ENCODE results near the gene MPRIP.

MPRIP gene

DNA sequence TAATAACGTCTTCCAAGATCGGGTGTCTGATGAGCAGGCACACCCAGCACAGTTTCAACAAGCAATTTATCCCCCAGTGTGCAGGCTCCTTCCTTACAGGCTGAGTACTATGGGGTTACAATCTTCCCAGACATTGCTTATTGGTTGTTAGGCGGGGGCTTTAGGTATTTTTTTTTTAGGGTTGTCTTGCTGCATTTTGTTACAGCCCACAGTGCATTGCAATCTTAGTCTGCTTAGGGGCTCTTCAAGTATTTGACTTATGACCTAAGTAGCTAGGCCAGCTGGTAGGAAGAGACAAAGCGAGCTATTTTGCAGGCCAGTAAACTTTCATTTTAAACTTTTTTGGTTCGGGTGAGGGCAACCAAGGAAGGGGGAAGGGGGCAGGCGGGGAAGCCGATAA, 158.1 kb downstream of the MPRIP start:
- DNase-seq, result no peak

DNA sequence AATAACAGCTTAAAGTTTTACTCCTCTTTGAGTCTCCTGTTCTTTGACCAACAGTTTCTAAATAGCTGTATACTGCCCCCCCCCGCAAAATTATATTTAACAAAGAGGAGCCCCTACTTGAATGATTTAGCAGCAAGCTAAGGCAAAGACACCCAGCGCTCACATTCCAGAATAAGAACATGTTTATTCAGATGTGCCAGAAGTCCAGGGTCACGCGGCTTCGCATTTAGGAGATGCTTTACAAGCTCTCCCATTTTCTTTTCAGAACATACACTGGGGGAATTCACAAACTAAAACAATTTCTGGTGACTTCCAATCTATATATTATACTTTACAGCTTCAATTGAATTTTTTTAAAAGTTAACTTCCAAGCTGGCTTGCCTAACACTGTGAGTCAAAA, 158.6 kb downstream of the MPRIP start:
- DNase-seq, result no peak

DNA sequence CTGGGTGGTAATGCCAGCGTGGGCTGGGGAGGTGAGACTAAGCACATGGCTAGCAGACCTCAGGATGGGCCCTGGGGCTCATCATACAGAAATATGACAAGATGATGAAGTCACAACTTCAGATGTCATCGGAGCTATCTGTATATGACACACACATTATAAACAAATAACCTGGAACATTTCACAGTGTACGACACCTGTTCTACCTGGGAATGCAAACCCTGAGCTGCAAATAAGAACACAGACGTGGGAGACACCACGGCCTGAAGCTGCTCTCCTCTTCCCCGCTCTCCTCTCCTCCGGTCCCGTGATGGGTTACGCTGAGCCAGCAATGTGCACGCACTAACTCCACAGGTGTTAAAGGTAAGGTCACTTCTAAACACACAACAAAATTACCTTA, 159.0 kb downstream of the MPRIP start:
- DNase-seq, result no peak

DNA sequence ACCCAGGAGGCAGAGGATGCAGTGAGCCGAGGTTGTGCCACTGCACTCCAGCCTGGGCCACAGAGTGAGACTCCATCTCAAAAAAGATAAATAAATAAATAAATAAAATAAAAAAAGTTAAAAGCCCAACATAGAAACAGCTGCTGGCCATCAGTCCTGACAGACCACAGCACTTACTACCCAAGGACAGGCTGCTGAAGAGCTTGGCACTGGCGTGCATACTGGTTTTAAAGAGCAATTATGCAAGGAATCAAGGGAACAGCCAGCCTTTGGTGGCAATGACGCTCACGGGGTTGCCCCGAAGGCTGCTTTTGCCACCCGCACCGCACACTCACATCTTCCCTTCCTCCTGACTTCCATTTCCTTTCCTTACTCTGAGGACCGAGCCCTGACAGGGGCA, 159.7 kb downstream of the MPRIP start:
- DNase-seq, result no peak

DNA sequence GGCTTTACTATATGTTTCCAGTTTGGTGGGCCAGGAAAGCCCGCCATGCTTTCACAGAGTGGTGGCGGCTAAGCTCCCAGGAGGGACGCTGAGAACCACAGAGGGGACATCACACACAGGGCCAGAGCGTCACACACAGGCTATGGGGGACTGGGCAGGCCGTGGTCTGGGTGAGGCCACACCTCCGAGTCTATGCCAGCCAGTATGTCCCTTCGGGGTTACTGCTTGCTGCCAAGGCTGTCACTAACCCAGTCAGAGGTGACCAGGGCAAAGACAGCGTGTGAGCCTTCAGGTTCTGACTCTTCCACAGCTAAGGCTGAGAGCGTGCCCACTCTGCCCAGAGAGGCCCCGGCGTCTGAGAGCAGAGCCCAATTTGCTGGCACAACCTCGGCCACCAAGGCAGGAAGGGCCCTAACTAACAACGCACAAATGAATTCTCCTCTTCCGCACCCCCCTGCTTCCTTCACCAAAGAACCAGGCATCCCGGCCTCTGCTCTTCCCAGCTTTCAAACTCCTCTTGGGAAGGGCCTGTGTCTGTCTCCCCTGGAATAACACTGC, 161.0 kb downstream of the MPRIP start:
- DNase-seq, result no peak

DNA sequence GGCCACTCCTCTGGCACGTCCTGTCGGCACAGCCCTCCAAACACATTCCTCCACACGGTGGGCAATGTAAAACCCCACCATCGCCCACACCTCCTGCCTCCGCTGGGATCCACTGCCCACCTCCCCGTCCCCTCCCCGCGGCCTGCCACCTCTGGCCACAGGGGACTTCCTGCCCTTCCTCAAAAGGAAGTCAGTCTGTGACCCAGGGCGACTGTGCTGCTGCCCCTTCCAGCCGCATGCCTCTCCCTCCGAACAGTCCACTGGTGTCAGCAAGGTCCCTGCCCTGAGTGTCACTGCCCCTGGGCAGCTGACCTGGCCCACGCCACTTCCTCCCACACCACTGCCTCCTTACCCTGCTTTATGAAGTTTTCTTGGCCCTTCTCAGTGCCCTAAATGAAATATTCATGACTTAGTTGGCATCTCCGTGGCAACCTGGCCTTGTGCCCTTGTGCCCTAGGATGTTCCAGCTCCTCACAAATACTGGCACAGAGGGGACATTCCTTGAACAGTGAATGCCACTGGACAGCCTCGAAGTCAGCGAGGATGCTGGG, 161.9 kb downstream of the MPRIP start:
- no peak for DNase-seq

DNA sequence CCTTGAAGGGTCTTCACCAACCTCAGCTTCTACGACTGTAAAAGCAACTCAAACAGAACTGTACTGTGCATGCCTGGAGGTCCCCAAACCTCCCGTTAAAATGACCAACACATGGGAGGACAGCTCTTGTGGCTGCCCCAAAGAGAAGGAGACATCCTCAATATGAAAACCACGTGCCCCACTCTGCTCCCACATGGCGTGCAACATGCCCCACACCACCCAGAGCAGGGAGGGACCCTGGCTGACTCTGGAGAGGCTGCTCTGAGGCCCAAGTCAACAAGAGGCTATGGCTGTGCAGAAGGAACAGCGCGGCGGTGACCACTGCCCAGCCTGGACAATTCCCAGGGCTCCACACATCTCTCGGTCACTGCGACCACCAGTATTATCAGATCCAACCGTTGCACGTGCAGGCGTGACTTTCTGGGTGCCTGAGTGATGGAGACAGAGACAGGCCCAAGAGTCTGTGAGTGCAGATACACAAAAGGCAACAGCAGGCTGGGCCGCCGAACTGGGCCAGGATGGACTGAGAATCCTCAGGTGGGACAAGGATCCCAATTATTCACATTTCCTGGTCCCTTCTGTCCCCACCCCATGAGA, 162.5 kb downstream of the MPRIP start:
- DNase-seq, result no peak

DNA sequence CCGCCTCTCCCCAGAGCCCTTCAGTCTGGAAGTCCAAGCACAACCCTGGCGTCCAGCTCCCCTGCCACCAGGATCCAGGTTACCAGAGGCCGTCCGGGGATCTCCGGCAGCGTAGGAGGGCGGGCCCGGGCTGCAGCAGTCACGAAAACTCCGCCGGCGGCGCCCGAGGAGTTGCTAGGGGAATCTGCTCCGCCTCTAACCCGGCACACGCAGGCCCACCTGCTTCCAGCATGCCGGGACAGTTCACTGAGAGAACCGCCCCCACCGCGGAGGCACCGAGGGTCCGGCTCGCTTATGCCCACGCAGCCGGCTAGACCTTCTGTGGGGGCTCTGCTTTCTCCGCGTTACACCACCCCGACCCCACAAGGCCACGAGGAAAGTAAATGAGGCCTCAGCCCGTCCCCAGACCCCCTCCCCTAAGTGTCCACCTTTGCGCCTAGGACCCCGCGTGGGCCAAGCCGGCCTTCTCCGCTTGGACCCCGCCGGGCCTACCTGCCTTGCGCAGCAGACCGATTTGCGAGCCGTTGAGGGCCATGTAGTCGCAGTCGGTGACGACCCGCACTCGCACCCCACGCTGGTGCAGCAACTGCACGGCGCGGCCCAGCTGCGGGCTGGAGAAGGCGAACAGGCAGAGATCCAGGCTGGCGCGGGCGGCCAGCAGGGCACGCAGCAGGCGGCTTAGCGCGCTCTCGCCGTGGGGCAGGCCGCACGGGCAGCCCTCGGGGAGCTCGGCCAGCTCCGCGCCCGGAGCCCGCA, 163.3 kb downstream of the MPRIP start:
- DNase-seq, result peak; percentile 58

DNA sequence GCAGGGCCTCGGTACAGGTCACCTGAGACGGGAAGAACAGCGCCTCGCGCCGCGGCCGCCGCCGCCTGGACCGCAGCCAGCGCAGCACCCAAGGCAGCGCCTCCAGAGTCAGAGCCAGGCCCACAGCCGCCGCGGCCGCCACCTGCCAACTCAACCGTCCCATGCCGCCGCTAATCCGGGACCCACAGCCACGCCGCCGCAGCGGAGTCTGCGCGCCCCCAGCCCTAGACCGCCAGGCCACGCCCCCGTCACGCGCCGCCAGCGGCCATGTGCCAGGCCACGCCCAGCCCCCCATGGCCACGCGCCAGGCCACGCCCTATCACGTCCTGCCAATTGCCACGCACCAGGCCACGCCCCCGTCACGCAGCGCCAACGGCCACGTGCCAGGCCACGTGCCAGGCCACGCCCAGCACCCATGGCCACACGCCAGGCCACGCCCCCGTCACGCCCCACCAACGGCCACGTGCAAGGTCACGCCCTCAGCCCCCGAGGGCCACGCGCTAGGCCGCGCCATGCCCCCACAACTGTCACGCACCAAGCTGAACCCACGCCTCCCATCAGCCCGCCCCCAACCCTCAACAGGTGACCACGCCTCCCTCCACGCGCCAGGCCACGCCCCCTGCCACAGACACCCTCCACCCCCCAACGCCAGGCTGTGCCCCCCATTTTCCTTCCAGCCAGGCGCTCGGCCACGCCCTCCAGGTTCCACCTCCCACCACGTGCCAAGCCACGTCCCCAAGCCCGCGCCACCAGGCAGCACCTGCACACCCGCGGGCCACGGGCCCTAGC, 164.1 kb downstream of the MPRIP start, which contains the start of gene PLD6:
TSS of gene PLD6 (minus strand) at position 210 of the 789 bp plus-strand sequence. CDS start at position 163, 47 bp downstream.
- peak; percentile 84 for DNase-seq

DNA sequence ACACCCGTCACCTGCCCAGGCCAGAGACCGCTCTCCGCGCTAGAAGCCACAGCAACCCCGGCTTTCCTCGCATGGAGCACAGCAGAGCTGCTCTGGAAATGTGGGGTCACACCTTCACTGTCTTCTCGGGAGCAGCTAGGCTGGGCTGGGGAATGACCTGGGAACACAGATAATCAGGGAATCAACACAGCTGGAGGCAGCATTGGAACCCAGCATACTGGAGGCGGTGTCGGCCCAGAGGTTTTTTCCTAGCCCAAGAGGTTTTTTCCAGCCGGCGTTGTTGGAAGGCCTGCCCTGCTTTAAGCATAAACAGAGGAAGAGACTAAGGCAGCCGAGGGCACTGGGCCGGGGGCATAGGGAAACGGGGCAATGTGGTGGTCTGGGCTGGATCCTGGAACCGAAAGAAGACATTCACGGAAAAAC, 164.7 kb downstream of the MPRIP start:
- DNase-seq, result no peak

DNA sequence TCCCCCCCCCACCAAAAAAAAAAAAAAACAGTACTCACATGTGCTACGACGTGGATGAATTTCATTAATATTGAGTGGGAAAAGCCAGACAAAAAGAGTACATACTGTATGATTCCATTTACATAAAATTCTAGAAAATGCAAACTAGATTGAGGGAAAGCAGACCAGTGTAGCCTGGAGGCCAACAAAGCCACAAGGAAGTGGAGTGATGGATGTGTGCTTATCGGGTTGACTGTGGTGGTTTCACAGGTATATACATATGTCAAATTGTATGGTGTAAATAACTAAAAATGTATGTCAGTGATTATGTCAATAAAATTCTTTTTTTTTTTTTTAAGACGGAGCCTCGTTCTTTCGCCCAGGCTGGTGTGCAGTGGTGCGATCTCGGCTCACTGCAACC, 165.7 kb downstream of the MPRIP start:
- no peak for DNase-seq

DNA sequence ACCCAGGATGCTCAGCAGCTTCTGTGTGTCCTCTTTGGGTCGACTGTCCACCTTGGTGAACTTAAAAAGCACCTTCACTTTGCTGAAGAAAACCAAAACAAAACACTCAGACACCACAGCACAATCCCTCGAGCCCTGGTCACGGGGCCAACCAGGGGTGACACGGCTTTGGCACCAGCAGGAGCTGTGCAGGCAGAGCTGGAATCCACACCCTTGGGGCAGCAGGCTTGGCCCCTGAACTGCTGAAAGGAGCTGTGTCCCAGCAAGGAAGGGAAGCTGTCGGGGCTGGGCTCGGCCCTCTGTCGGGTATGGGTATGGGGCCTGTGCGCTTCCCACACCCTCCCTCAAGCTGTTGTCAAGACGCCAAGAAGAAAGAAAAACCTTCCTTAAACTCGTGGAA, 171.5 kb downstream of the MPRIP start:
- DNase-seq, result no peak

DNA sequence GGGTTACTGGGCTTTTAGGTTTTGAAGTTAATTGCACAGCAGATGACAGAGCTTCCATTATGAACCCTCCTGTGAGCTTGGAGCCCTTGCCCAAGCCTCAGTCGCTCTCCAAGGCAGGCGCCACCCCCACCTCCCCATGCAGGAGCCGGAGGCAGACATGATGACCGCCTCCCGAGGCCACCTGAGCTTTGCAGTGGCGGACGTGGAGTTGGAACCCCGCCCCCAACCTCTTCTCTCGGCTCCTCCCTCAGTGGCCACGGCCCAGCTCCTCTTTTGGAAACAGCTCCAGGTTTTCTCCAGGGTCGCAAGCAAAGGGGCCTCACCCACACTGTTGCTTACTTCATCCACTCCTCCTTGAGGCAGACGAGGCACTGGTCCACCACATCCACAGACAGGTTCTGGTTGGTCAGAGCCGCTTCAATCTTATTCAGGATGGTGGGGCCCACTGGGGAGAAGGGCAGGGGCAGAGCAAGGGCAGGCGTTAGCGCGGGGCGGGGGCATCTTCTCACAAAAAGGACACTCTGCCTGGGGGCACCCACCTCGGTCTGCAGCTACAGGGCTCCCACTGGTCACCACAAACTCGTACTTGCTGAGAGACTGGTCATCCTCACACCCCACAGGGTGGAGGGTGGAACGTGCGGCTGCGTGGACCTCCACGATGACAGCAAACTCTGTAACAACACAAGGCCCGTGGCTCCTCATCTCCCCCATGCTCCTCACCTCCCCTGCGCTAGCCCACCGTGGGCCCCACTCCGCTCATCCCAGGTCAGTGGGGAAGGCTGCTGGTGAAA, 172.6 kb downstream of the MPRIP start:
- DNase-seq, result no peak

DNA sequence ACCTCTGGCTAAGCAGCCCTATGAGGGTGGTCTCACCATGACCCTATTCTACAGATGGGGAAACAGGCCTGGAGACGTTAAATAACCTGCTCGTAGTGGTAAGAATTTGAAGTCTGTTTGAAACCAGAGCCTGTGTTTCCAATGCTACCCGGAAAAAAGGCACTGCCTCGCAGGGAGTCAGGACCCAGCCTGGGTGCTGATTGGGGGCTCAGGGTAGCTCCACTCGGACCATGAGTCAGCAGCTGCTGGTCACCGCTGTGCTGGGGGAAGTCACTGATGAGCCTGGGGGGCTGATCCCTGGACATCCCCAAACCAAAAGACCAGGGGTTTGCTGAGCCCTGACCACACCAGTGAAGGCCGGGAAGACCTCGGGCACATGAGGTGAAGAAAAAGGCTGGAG, 173.3 kb downstream of the MPRIP start:
- DNase-seq, result no peak

DNA sequence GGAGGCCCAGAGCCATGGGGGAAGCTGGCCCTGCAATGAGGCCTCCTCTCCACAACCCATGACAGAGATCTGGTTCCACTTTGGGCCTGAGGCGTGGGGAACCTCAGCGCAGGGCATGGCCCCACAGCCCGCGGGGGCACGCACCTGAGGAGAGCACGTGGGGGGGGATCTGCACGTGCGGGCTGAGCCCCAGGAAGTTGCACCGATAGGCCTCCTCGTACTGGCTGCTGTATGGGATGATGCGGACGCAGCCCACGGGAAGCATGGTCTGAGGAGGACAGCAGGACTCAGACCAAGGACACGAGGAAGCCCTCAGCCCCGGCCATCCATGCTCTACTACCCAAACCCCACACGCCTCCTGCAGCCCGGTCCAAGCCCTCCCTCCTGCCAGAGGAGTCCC, 174.0 kb downstream of the MPRIP start:
- no peak for DNase-seq

DNA sequence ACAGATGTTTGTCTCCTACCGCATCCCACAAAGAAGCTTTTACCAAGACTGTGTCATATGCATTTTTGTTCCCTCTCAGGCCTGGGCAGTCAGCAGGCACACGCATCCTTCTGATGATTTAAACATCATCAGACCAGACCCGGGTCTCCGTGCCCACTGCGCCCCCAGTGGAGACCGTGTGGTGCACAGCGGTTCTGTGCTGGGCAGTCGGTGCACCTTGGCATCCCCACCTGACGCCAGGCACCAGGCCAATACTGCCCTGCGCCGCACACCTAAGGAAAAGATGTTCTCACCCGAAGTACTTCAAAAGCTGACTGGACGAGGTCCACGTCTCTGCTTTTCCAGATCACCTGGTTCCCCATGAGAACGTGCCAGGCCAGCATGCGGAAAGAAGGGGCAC, 174.5 kb downstream of the MPRIP start:
- no peak for DNase-seq

DNA sequence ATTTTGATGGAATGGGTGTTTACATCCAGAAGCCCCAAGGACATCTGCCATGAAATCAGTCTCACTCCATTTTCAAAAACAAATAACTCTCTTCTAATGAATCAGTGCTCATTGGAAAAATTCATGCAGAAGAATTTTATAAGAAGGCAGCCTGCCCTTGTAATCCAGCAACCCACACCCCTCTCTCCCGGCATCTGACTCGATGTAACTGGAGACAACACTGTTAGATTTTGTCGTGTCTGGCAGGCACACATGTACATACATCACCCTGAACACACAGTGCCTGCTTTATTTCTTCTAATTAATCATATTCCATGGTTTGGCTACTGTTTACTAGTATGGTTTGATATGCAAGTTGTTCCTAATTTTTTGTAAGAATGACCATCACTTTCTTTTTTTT, 175.7 kb downstream of the MPRIP start:
- DNase-seq, result no peak

DNA sequence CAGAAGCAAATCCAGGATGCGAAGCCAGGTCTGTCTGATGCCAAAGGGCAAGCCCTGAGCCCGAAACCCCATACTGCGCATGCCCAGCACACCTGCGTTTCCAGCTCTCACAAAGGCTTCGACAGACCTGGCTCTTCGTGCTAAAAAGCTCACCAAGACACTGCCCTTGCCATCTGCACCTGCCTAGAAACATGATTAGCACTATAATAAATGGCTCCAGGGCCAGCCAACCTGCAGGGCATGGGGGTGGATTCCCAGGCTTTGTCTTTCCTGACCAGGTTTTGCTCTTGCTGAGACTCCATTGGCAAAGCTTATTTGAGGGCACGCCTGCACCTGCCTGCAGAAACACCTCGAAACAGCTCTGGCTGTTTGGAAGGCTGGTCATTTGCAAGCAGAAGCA, 178.3 kb downstream of the MPRIP start:
- peak; percentile 47 for DNase-seq

DNA sequence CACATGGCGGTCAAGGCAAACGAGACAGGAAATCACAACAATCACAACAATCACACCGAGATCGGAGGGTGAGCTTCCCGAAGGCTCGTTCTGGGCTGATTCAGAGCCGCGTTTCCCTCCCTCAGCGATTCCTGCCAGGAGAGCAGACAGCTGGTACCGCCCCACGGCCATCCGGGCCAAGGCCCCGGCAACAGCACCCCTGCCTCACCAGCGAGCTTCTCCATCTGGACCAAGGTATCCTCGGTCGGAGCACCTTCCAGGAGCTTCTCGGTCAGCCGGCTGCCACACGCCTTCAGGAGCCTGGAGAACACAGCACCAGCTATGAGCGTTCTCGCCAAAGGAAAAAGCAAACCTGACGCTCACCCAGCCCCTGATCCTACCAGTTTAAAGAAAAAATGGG, 179.1 kb downstream of the MPRIP start:
- DNase-seq, result no peak

DNA sequence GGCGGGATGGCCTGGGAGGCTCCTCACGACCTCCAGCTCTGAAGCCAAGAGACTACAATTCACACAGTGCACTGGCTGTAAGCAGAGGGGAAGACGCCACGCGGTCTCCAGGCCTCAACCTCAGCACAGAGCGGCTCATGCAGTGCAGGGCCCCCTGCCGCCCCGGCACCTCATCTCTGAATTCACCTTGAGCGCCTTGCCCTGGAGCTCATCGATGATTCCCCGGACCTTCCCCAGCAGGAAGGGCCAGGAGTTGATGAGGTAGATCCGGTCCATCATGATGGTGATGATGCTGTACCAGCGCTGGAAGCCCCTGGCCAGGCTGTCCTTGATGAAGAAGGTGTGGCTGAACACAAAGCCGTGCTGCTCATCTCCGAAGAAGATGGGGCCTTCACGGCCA, 181.5 kb downstream of the MPRIP start:
- DNase-seq, result no peak

DNA sequence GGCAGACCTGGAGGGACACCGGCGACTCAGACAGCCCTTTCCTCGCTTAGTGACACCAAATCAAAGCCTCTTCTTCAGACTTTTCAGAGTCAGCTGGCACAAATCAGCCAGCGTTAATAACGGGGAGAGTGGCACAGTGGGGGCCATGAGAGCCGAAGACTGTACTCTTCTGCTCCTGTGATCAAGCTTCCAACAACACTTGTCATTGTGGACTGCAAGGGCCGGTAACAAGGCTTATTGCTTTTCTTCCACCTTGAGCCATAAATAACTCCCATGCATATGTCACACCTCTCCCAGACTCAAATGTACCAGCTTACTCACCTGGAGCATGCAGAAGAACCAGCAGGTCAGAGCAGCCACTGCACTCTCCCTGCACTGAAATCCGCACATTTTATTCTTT, 181.9 kb downstream of the MPRIP start:
- no peak for DNase-seq

DNA sequence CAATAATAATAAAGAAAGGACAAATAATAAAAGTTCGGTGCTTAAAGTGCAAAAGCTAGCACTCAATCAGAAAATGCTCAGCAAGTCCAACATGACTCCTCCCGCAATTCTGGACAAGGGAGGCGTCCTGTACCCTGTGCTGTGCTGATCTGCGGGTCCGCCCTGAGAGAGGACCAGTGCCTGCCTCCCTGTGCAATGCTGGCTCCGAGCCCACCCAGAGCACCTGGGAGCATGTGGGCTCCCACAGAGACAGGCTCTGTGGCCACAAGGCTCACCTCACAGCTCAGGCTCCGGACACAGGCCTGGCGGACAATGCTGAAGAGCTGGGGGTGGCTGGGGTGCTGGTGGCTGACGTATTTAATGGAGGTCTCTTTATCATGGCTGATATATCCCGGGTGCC, 183.6 kb downstream of the MPRIP start:
- DNase-seq, result no peak

All from NCI-H69 (cell line).